NOMO-1 (cell line): ENCODE results near the gene STEAP3.
A peak's percentile ranks its signal among the peaks of the same experiment; 100 is the strongest.

Experiments
- DNase-seq, 2 experiments: peaks; one replicate each; lab custom pipeline; 2025; ENCODE audit not compliant: unreplicated experiment in 2 of 2; lab: John Stamatoyannopoulos, UW

STEAP3 gene

GRCh38 chr2:119197529-119198239, 25.9 kb upstream of the STEAP3 start:
- DNase-seq: no peak

GRCh38 chr2:119198240-119198840, 25.3 kb upstream of the STEAP3 start:
- no peak for DNase-seq

DNA sequence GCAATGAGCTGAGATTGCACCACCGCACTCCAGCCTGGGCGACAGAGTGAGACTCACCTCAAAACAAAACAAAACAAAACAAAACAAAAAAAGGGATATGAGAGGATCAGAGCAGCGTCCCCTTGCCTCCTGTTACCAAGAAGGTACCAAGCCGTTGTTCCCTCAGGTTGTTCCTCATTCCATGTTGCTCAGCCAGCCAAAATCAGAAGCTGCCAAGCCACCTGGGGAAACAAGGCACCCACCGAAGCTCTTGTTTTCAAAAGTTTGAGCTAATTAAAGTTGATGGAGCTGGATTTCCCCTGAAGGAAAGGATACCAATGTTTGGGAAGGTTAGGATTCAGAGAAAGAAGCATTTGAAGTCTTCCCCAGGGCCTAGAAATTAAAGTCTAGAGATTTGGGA, 21.8 kb upstream of the STEAP3 start:
- DNase-seq: no peak

GRCh38 chr2:119202610-119203310, 20.9 kb upstream of the STEAP3 start:
- no peak for DNase-seq

GRCh38 chr2:119204525-119204924, 19.1 kb upstream of the STEAP3 start:
- no peak for DNase-seq

GRCh38 chr2:119205001-119205706, 18.5 kb upstream of the STEAP3 start:
- DNase-seq: no peak

GRCh38 chr2:119206201-119206600, 17.4 kb upstream of the STEAP3 start:
- DNase-seq: peak in 1 of 2 experiments; percentile 21

DNA sequence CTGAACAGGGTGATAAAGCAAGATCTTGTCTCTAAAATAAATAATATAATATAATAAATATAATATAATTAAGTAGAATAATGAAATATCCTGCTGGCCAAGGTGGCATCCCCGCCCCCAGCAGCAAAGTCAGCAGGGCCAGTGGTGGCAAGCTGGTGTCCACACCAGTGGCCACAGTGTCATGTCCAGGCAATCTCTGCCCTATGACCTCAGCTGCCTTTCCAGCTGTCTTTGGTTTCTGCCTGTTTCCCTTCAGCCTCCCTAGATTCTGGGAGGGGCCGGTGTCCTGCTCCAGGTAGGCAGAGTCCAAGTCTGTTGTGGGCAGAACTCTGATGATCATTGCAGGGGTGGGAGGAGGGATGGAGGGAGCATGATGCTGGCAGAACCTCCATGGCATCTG, 16.2 kb upstream of the STEAP3 start:
- no peak for DNase-seq

GRCh38 chr2:119208791-119209203, 14.8 kb upstream of the STEAP3 start:
- no peak for DNase-seq

DNA sequence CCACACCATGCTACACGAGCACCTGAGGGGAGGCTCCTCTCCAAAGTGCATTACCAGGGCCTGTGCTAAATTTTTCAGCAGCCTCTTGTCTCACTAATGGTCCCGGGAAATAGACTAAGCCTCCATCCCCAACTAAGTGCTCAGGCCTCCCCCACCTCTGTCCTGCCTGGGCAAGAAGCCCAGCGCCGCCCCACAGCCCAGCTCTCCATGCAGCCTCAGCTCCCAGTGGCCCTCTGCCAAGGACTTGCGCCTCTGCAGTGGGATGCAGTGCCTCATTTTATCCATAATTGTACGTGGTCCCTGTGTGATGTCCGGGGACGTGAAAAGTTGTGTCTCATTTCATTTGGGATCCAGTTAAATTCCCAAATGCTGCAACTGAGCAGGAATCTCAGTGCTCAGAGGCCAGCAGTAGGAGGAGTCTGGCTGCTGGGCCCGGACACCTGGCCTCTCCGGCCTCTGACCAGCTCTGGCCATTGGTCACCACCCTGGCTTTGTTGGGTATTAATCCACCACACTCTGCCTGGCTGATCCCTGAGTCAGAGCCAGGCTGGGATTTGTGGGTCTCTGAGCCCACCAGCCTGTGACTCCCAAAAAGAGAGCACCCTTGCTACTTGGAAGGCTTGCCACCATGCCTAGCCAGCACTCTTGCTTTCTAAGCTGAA, 11.4 kb upstream of the STEAP3 start:
- no peak for DNase-seq

DNA sequence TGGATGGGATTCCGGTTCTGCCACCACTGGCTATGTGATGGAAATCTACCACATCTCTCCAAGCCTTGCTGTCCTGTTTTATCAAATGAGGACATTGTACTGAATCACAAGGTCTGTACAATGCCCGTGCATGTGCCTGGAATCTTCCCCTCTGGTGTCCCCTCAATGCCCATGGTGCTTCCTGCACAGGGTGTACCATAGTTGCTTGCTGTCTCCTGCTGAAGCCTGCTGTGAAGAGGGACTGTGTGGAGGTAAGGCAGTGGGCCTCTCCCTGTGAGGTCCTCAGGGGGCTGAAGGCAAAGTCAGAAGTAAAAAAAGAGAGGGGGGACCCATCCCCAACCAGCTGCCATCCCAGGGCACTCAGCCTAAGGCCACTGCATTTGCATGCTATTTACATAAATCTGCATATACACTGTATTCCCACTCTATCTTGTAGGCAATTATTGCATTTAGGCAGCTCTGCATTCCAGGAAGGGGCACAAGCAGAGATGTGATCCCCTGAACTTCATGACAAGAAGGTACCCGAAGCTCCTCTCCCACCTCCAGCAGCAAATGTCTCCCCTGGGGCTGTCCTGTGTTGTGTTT, 9.1 kb upstream of the STEAP3 start:
- DNase-seq: no peak

DNA sequence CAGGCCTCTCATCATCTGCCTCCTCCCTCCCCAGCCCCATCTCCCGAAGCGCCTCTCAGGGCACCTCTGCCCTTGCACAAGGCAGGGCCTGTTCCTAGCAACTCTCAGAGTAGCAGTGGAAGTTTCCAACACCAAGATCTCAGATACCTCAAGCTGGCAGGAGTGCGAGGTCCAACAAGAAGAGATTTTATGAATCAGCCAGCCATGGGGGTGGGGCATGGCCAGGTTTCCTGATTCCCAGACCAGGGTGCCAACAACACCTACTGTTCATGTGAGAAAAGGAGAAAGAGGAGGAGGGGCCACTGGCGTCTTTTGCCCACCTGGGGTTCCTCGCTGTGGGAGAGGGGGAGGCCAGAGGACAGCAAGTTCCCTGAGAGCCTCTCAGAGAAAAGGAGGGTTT, 6.6 kb upstream of the STEAP3 start:
- no peak for DNase-seq

GRCh38 chr2:119218478-119219064, 5.1 kb upstream of the STEAP3 start:
- no peak for DNase-seq

DNA sequence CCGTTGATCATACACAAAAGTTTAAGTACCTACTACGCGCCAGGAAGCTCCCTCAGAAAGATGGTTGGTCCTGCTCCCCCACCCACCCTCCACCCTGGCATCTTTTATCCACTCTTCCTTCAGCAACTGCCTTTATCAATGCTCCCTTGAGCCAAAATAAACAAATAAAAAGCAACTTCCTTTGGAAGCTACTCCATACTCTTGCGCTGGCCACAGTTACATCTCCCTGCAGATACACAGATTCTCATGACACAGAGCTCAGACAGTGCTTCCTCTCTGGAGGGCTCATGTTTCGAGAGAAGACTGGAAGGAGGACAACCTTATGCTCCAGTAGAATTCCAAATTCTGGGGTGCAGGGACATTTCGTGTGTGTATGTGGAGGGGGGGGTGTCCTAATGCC, 3.8 kb upstream of the STEAP3 start:
- no peak for DNase-seq

- DNase-seq: no peak
Measured at GRCh38 chr2:119220720-119221301, 2.8 kb upstream of the STEAP3 start.

- no peak for DNase-seq
Measured at GRCh38 chr2:119221609-119222008, 2.0 kb upstream of the STEAP3 start.

DNA sequence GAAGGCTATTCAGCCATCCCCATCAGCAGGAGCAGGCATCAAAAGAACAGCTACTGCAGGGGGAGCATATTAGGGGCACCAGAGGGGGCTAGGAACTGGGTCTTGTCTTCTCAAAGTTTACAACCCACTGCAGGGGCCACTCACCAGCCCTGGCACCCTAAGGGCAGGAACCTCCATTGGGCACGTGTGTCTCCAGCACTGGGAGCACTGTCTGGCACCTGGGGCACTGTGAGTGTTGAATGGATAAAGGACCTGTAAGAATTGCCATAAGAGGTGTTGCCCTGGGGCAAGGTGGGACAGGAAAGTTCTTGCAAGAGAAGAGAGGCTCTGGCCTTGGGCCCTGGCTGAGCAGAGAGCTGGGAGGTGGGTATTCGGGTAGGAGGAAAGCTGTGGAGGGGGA, 1.4 kb upstream of the STEAP3 start:
- DNase-seq: no peak

GRCh38 chr2:119222863-119223520, 642 bp upstream of the STEAP3 start:
- DNase-seq: no peak

DNA sequence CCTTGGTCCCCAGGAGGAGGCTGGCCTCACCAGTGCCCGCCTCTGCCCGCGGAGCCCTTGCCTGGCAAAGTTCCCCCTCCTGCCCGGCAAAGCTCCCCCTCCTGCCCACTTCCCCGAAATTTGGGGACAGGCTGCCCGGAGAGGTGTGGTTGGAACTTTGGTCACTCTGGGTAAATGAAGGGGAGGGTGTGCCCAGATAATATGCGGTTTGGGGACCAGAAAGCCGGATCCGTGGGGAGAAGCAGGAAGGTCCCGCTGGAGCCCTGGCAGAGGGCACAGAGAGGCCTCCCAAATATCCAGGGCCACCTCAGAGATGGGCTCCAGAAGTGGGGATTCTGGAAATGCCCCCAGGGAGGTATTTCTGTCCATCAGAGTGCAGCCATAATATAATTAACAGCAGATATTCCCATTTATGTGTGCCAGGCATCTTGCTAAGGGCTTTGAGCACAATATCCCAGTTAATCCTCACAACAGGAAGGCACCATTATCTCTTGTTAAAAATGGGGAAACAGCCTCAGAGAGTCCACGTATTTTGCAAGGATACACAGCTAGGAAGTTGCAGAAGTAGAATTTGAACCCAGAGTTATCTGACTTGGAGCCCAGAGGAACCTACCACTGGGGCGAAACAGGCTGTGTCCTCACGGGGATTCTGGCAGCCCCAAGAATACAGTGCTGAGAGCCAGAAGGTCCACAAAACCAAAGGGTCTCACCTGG, 914 bp downstream of the STEAP3 start:
- peak; percentile 6 to 15 for DNase-seq
